ENCODE results near the gene CPED1.
"Not testable (repeated sequence)": the region's sequence is repeated elsewhere in the genome, so short reads cannot be mapped to it uniquely, and the experiment has no call there.

Gene CPED1

GRCh38 chr7:121041516-121042148 is 53.1 kb downstream of the CPED1 start:
- no peak for DNase-seq (ENCODE audit: low spot score)

GRCh38 chr7:121042195-121042594 is 53.7 kb downstream of the CPED1 start:
- DNase-seq (ENCODE audit: low spot score): no peak

GRCh38 chr7:121042899-121043298 is 54.4 kb downstream of the CPED1 start:
- no peak for DNase-seq (ENCODE audit: low spot score)

GRCh38 chr7:121043314-121044234 is 55.1 kb downstream of the CPED1 start:
- no peak for DNase-seq (ENCODE audit: low spot score)

- no peak for DNase-seq (ENCODE audit: low spot score)
Measured at GRCh38 chr7:121045090-121045489, 56.6 kb downstream of the CPED1 start.

- no peak for DNase-seq (ENCODE audit: low spot score)
Measured at GRCh38 chr7:121046009-121046408, 57.5 kb downstream of the CPED1 start.

GRCh38 chr7:121046893-121047468 is 58.5 kb downstream of the CPED1 start:
- no peak for DNase-seq (ENCODE audit: low spot score)

GRCh38 chr7:121048195-121048594 is 59.7 kb downstream of the CPED1 start:
- DNase-seq (ENCODE audit: low spot score): no peak

GRCh38 chr7:121049028-121049791 is 60.7 kb downstream of the CPED1 start:
- no peak for DNase-seq (ENCODE audit: low spot score)

GRCh38 chr7:121049897-121050296 is 61.4 kb downstream of the CPED1 start:
- DNase-seq (ENCODE audit: low spot score): no peak

- DNase-seq (ENCODE audit: low spot score): no peak
Measured at GRCh38 chr7:121053219-121053618, 64.7 kb downstream of the CPED1 start.

- no peak for DNase-seq (ENCODE audit: low spot score)
Measured at GRCh38 chr7:121054925-121055324, 66.4 kb downstream of the CPED1 start.

GRCh38 chr7:121057878-121058277 is 69.4 kb downstream of the CPED1 start:
- DNase-seq (ENCODE audit: low spot score): no peak

GRCh38 chr7:121058975-121059374 is 70.5 kb downstream of the CPED1 start:
- DNase-seq (ENCODE audit: low spot score): no peak

GRCh38 chr7:121059979-121060509 is 71.5 kb downstream of the CPED1 start:
- DNase-seq (ENCODE audit: low spot score): not testable (repeated sequence)

- no peak for DNase-seq (ENCODE audit: low spot score)
Measured at GRCh38 chr7:121061677-121062582, 73.4 kb downstream of the CPED1 start.

- DNase-seq (ENCODE audit: low spot score): no peak
Measured at GRCh38 chr7:121062671-121063279, 74.3 kb downstream of the CPED1 start.

GRCh38 chr7:121067717-121068116 is 79.2 kb downstream of the CPED1 start:
- not testable (repeated sequence) for DNase-seq (ENCODE audit: low spot score)

GRCh38 chr7:121069346-121070100 is 81.0 kb downstream of the CPED1 start:
- DNase-seq (ENCODE audit: low spot score): no peak

- no peak for DNase-seq (ENCODE audit: low spot score)
Measured at GRCh38 chr7:121071132-121071531, 82.6 kb downstream of the CPED1 start.
